Osteocyte (in vitro differentiated cells): ENCODE data around the gene COG3. TPM values are rescaled to one million over a fixed set of nuclear protein-coding genes. Genes with fewer than 3 reads are reported as not detected.
A peak's percentile ranks its signal among the peaks of the same experiment; 100 is the strongest.

Experiments
- DNase-seq: peaks from one replicate; pipeline ENCODE4 v3.0.0; 2021; ENCODE audit warnings: mixed read lengths; ENCODE audit not compliant: unreplicated experiment; ENCODE audit errors: extremely low spot score
- H3K27ac Mint-ChIP-seq: one replicate; pipeline ENCODE4 v1.8.0; 2021; ENCODE audit warnings: mild to moderate bottlenecking, mixed read lengths; ENCODE audit not compliant: unreplicated experiment
- H3K27me3 Mint-ChIP-seq: one replicate; pipeline ENCODE4 v1.8.0; 2021; ENCODE audit warnings: mixed read lengths; ENCODE audit not compliant: unreplicated experiment
- H3K36me3 Mint-ChIP-seq: one replicate; pipeline ENCODE4 v1.8.0; 2021; ENCODE audit warnings: mixed read lengths; ENCODE audit not compliant: unreplicated experiment
- H3K4me1 Mint-ChIP-seq: one replicate; pipeline ENCODE4 v1.8.0; 2021; ENCODE audit warnings: mixed read lengths; ENCODE audit not compliant: unreplicated experiment
- H3K4me3 Mint-ChIP-seq: one replicate; pipeline ENCODE4 v1.8.0; 2021; ENCODE audit warnings: mild to moderate bottlenecking, moderate library complexity, mixed read lengths; ENCODE audit not compliant: unreplicated experiment
- H3K9me3 Mint-ChIP-seq: one replicate; pipeline ENCODE4 v1.8.0; 2021; ENCODE audit warnings: mixed read lengths; ENCODE audit not compliant: unreplicated experiment
- total RNA-seq: library from RNA; stranded (reverse); gene quantifications from 2 replicates; pipeline ENCODE4 v1.2.1, GENCODE V29; 2021
- TF ChIP-seq, protein P1 (sequence below): fragments of 200-600 bp; sonication (generic); IDR thresholded peaks from 2 replicates; pipeline ENCODE4 v1.5.0; 2021; ENCODE audit warnings: antibody characterized with exemption, mild to moderate bottlenecking, moderate library complexity

The COG3 gene
- total RNA-seq, 1 donor from 2014 or later = 31.0 TPM

GRCh38 chr13:45448965-45449559, 15.7 kb upstream of the COG3 start:
- Mint-ChIP-seq H3K4me1 (peaks cover 16% of the 10 kb centered on the region), H3K4me3 (no peak overlapping the region), H3K27me3 (peaks cover 2% of the 10 kb centered on the region), H3K36me3 (no peaks in the 10 kb centered on the region), H3K9me3 (no peaks in the 10 kb centered on the region), H3K27ac (no peak overlapping the region)
- TF ChIP-seq, protein P1, sequence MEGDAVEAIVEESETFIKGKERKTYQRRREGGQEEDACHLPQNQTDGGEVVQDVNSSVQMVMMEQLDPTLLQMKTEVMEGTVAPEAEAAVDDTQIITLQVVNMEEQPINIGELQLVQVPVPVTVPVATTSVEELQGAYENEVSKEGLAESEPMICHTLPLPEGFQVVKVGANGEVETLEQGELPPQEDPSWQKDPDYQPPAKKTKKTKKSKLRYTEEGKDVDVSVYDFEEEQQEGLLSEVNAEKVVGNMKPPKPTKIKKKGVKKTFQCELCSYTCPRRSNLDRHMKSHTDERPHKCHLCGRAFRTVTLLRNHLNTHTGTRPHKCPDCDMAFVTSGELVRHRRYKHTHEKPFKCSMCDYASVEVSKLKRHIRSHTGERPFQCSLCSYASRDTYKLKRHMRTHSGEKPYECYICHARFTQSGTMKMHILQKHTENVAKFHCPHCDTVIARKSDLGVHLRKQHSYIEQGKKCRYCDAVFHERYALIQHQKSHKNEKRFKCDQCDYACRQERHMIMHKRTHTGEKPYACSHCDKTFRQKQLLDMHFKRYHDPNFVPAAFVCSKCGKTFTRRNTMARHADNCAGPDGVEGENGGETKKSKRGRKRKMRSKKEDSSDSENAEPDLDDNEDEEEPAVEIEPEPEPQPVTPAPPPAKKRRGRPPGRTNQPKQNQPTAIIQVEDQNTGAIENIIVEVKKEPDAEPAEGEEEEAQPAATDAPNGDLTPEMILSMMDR = no peak
- DNase-seq = no peak

DNA sequence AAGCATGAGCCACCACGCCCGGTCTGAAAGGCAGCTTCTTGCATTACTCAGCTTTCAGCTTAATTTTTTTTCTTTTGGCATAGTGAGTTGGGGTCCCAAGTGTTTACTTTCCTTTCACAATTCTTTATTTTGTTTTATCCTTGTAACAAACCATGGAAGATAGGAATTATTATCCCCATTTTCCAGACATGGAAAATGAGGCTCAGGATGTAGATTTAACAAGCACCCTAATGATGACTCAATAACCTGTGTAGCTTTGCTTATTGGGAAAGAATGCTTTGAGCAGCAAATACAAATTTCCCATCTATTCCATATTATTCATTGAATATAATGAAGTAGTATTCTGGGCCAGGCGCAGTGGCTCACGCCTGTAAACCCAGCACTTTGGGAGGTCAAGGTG, 13.5 kb upstream of the COG3 start:
- no peak for DNase-seq
- Mint-ChIP-seq H3K9me3 (no peaks in the 10 kb centered on the region), H3K4me3 (no peak overlapping the region), H3K27ac (no peak overlapping the region), H3K27me3 (no peaks in the 10 kb centered on the region), H3K36me3 (no peaks in the 10 kb centered on the region), H3K4me1 (peaks cover 12% of the 10 kb centered on the region)
- TF ChIP-seq, protein P1 = no peak

GRCh38 chr13:45454204-45454603, 10.5 kb upstream of the COG3 start:
- H3K4me3 Mint-ChIP-seq = no peak overlapping the region
- TF ChIP-seq, protein P1 = no peak
- H3K27me3 Mint-ChIP-seq = no peaks in the 10 kb centered on the region
- H3K4me1 Mint-ChIP-seq = peaks cover 3% of the 10 kb centered on the region
- no peaks in the 10 kb centered on the region for H3K36me3 Mint-ChIP-seq
- H3K9me3 Mint-ChIP-seq = peaks cover 8% of the 10 kb centered on the region
- no peak for DNase-seq
- no peak overlapping the region for H3K27ac Mint-ChIP-seq

- no peak overlapping the region for H3K27ac Mint-ChIP-seq
- TF ChIP-seq, protein P1 = no peak
- no peak for DNase-seq
Measured at GRCh38 chr13:45456196-45456972, 8.4 kb upstream of the COG3 start.

GRCh38 chr13:45464141-45464686, 525 bp upstream of the COG3 start:
- no peak for DNase-seq
- TF ChIP-seq, protein P1 = peak; percentile 55
- peaks cover 3% of the 10 kb centered on the region for H3K36me3 Mint-ChIP-seq
- peak overlapping the region; percentile 94 for H3K27ac Mint-ChIP-seq
- peaks cover 3% of the 10 kb centered on the region for H3K9me3 Mint-ChIP-seq
- H3K4me3 Mint-ChIP-seq = peak overlapping the region; percentile 95
- peaks cover 9% of the 10 kb centered on the region for H3K27me3 Mint-ChIP-seq
- H3K4me1 Mint-ChIP-seq = peaks cover 34% of the 10 kb centered on the region

More at GRCh38 chr13:45456196-45456972, 8.4 kb upstream of the COG3 start:
- H3K9me3 Mint-ChIP-seq = peaks cover 12% of the 10 kb centered on the region
- H3K4me3 Mint-ChIP-seq = no peak overlapping the region
- H3K36me3 Mint-ChIP-seq = no peaks in the 10 kb centered on the region
- H3K4me1 Mint-ChIP-seq = no peaks in the 10 kb centered on the region
- H3K27me3 Mint-ChIP-seq = peaks cover 5% of the 10 kb centered on the region
